GM21360 (cell line): Measurements from ENCODE around the gene C1QL4.
"Not testable (repeated sequence)": the region's sequence is repeated elsewhere in the genome, so short reads cannot be mapped to it uniquely, and the experiment has no call there.

ENCODE experiments used
- ATAC-seq: cut with Tn5 transposase; IDR thresholded peaks from one replicate; pipeline ENCODE4 v1.9.1; 2021; ENCODE audit warnings: mild to moderate bottlenecking, moderate library complexity; ENCODE audit not compliant: unreplicated experiment

C1QL4 gene

GRCh38 chr12:49334681-49335080 is 2.3 kb downstream of the C1QL4 start:
- no peak for ATAC-seq

- no peak for ATAC-seq
Measured at GRCh38 chr12:49334226-49334625, 2.8 kb downstream of the C1QL4 start.

GRCh38 chr12:49333778-49334177 is 3.2 kb downstream of the C1QL4 start:
- ATAC-seq = not testable (repeated sequence)

- ATAC-seq = no peak
Measured at GRCh38 chr12:49332891-49333371, 4.1 kb downstream of the C1QL4 start.

GRCh38 chr12:49332441-49332861 is 4.5 kb downstream of the C1QL4 start:
- ATAC-seq = no peak

GRCh38 chr12:49331380-49332222 is 5.4 kb downstream of the C1QL4 start:
- no peak for ATAC-seq

- ATAC-seq = no peak
Measured at GRCh38 chr12:49330631-49331379, 6.2 kb downstream of the C1QL4 start.

- ATAC-seq = no peak
Measured at GRCh38 chr12:49330032-49330619, 6.9 kb downstream of the C1QL4 start.

GRCh38 chr12:49328816-49329215 is 8.2 kb downstream of the C1QL4 start:
- ATAC-seq = no peak

- no peak for ATAC-seq
Measured at GRCh38 chr12:49327887-49328286, 9.1 kb downstream of the C1QL4 start.

GRCh38 chr12:49327368-49327767 is 9.6 kb downstream of the C1QL4 start:
- ATAC-seq = no peak

GRCh38 chr12:49325606-49326005 is 11.4 kb downstream of the C1QL4 start:
- no peak for ATAC-seq

- no peak for ATAC-seq
Measured at GRCh38 chr12:49323524-49324097, 13.4 kb downstream of the C1QL4 start.

- peak; percentile 93 for ATAC-seq
Measured at GRCh38 chr12:49322708-49323523, 14.1 kb downstream of the C1QL4 start, which contains the start of gene TROAP. Gene TROAP, plus strand, starts transcription at chr12:49323255. Its CDS starts 354 bp downstream, at chr12:49323609.

GRCh38 chr12:49322367-49322707 is 14.7 kb downstream of the C1QL4 start:
- no peak for ATAC-seq

GRCh38 chr12:49320411-49321103 is 16.4 kb downstream of the C1QL4 start:
- ATAC-seq = not testable (repeated sequence)

GRCh38 chr12:49317118-49317517 is 19.9 kb downstream of the C1QL4 start:
- not testable (repeated sequence) for ATAC-seq

- no peak for ATAC-seq
Measured at GRCh38 chr12:49314811-49315210, 22.2 kb downstream of the C1QL4 start.

GRCh38 chr12:49310451-49311000 is 26.5 kb downstream of the C1QL4 start:
- ATAC-seq = not testable (repeated sequence)
